ENCODE data around the gene ASB15. TPM values are rescaled to one million over a fixed set of nuclear protein-coding genes. Genes with fewer than 3 reads are reported as not detected.

Gene ASB15
- total and polyA plus RNA-seq, 2 experiments from 2014 or later, result not detected

GRCh38 chr7:123665157-123665556 is 63.5 kb downstream of the ASB15 start:
- Histone ChIP-seq H3K4me3 (no peak overlapping the region), H3K9ac (no peak overlapping the region), H3K9me3 (ENCODE audit: low read depth) (no peaks in the 10 kb centered on the region), H3K79me2 (ENCODE audit: insufficient read depth) (no peaks in the 10 kb centered on the region), H3K27ac (no peak overlapping the region), H3K27me3 (replicated peaks; ENCODE audit: insufficient read depth) (peaks cover 8% of the 10 kb centered on the region), H4K20me1 (ENCODE audit: insufficient read depth) (no peaks in the 10 kb centered on the region), H3F3A (ENCODE audit: insufficient read depth) (peaks cover 3% of the 10 kb centered on the region; the same call in 1 of the 2 replicates), H3K9me2 (ENCODE audit: insufficient read depth) (no peaks in the 10 kb centered on the region), H3K36me3 (ENCODE audit: low read depth) (no peaks in the 10 kb centered on the region), H2AFZ (no peak overlapping the region), H3K4me1 (ENCODE audit: insufficient read depth) (0 out of 2 replicates have a peak, but pooled peaks cover 6% of the 10 kb centered on the region), H3K4me2 (ENCODE audit: unreplicated experiment) (no peak overlapping the region)
- WGBS, 2 experiments (ENCODE audit: low coverage in 1 of 2, low lambda C conversion rate in 2 of 2, missing lambda C conversion rate in 2 of 2), result 52 to 57% methylated on average over 2 of the region's 2 CpGs
- in situ Hi-C loops (cut with MboI), result no loop called here
- DNase-seq, result no peak
- TF ChIP-seq EZH2 (IDR thresholded peaks at IDR 0.05; ENCODE audit: insufficient read depth, poor library complexity, severe bottlenecking) (no peak), EZH2phosphoT487 (IDR thresholded peaks at IDR 0.05; ENCODE audit: insufficient read depth, low read depth) (no peak)

GRCh38 chr7:123665896-123666295 is 64.3 kb downstream of the ASB15 start:
- Histone ChIP-seq H3K36me3 (ENCODE audit: low read depth) (no peaks in the 10 kb centered on the region), H4K20me1 (ENCODE audit: insufficient read depth) (no peaks in the 10 kb centered on the region), H3K79me2 (ENCODE audit: insufficient read depth) (no peaks in the 10 kb centered on the region), H3K4me3 (no peak overlapping the region), H3K9me3 (ENCODE audit: low read depth) (no peaks in the 10 kb centered on the region), H3K27me3 (replicated peaks; ENCODE audit: insufficient read depth) (peaks cover 8% of the 10 kb centered on the region), H2AFZ (no peak overlapping the region), H3K4me1 (ENCODE audit: insufficient read depth) (0 out of 2 replicates have a peak, but pooled peaks cover 6% of the 10 kb centered on the region), H3K4me2 (ENCODE audit: unreplicated experiment) (no peak overlapping the region), H3K27ac (no peak overlapping the region), H3K9ac (no peak overlapping the region), H3F3A (ENCODE audit: insufficient read depth) (peaks cover 3% of the 10 kb centered on the region; the same call in 1 of the 2 replicates), H3K9me2 (ENCODE audit: insufficient read depth) (no peaks in the 10 kb centered on the region)
- TF ChIP-seq EZH2 (IDR thresholded peaks at IDR 0.05; ENCODE audit: insufficient read depth, poor library complexity, severe bottlenecking) (no peak), EZH2phosphoT487 (IDR thresholded peaks at IDR 0.05; ENCODE audit: insufficient read depth, low read depth) (no peak)
- 50 to 57% methylated on average over 1 of the region's 1 CpG for WGBS, 2 experiments (ENCODE audit: low coverage in 1 of 2, low lambda C conversion rate in 2 of 2, missing lambda C conversion rate in 2 of 2)
- in situ Hi-C loops (cut with MboI), result no loop called here
- DNase-seq, result no peak

- DNase-seq, result no peak
- Histone ChIP-seq H3K9ac (no peak overlapping the region), H4K20me1 (ENCODE audit: insufficient read depth) (no peaks in the 10 kb centered on the region), H3K79me2 (ENCODE audit: insufficient read depth) (no peaks in the 10 kb centered on the region), H3K9me3 (ENCODE audit: low read depth) (no peaks in the 10 kb centered on the region), H3K4me1 (ENCODE audit: insufficient read depth) (0 out of 2 replicates have a peak, but pooled peaks cover 6% of the 10 kb centered on the region), H3K27ac (no peak overlapping the region), H3K9me2 (ENCODE audit: insufficient read depth) (no peaks in the 10 kb centered on the region), H3K4me3 (no peak overlapping the region), H2AFZ (no peak overlapping the region), H3F3A (ENCODE audit: insufficient read depth) (peaks cover 3% of the 10 kb centered on the region; the same call in 1 of the 2 replicates), H3K36me3 (ENCODE audit: low read depth) (no peaks in the 10 kb centered on the region), H3K27me3 (replicated peaks; ENCODE audit: insufficient read depth) (peaks cover 3% of the 10 kb centered on the region; the same call in 1 of the 2 replicates), H3K4me2 (ENCODE audit: unreplicated experiment) (no peak overlapping the region)
- 5% methylated on average over 1 of the region's 1 CpG for WGBS, 2 experiments (ENCODE audit: low coverage in 1 of 2, low lambda C conversion rate in 2 of 2, missing lambda C conversion rate in 2 of 2)
- in situ Hi-C loops (cut with MboI), result no loop called here
- TF ChIP-seq EZH2 (IDR thresholded peaks at IDR 0.05; ENCODE audit: insufficient read depth, poor library complexity, severe bottlenecking) (no peak), EZH2phosphoT487 (IDR thresholded peaks at IDR 0.05; ENCODE audit: insufficient read depth, low read depth) (no peak)
Observed at GRCh38 chr7:123666492-123666891, 64.9 kb downstream of the ASB15 start.

GRCh38 chr7:123669485-123669884 is 67.9 kb downstream of the ASB15 start:
- TF ChIP-seq EZH2 (IDR thresholded peaks at IDR 0.05; ENCODE audit: insufficient read depth, poor library complexity, severe bottlenecking), result no peak
- no peak for TF ChIP-seq EZH2phosphoT487 (IDR thresholded peaks at IDR 0.05; ENCODE audit: insufficient read depth, low read depth)
- Histone ChIP-seq H3K36me3 (ENCODE audit: low read depth) (no peaks in the 10 kb centered on the region), H3K9me3 (ENCODE audit: low read depth) (no peaks in the 10 kb centered on the region), H3K9ac (no peak overlapping the region), H4K20me1 (ENCODE audit: insufficient read depth) (no peaks in the 10 kb centered on the region), H3K9me2 (ENCODE audit: insufficient read depth) (no peaks in the 10 kb centered on the region), H3K27ac (no peak overlapping the region), H3K4me1 (ENCODE audit: insufficient read depth) (peaks cover 16% of the 10 kb centered on the region), H3K4me3 (no peak overlapping the region), H2AFZ (no peak overlapping the region), H3K79me2 (ENCODE audit: insufficient read depth) (no peaks in the 10 kb centered on the region), H3K27me3 (replicated peaks; ENCODE audit: insufficient read depth) (no peaks in the 10 kb centered on the region; the same call in 1 of the 2 replicates), H3F3A (ENCODE audit: insufficient read depth) (peaks cover 10% of the 10 kb centered on the region), H3K4me2 (ENCODE audit: unreplicated experiment) (no peak overlapping the region)
- in situ Hi-C loops (cut with MboI), result no loop called here
- no peak for DNase-seq
- WGBS, 2 experiments (ENCODE audit: low coverage in 1 of 2, low lambda C conversion rate in 2 of 2, missing lambda C conversion rate in 2 of 2), result 88 to 92% methylated on average over 7 of the region's 7 CpGs
